Subcutaneous adipose tissue (tissue), 4 donors: ENCODE results near the gene CORO2B. TPM values are rescaled to one million over a fixed set of nuclear protein-coding genes. Genes with fewer than 3 reads are reported as not detected.

Source experiments
- total RNA-seq, 4 donors: library from RNA; depleted of rRNA; stranded (reverse); fragments of >200 nt; gene quantifications; one replicate each; pipeline ENCODE4 v1.1.0, GENCODE V29; 2016
- TF ChIP-seq, protein P1 (sequence below): fragments of 450-650 bp; IDR thresholded peaks from one replicate; pipeline ENCODE4 v1.5.1; 2016; ENCODE audit warnings: low read depth, mild to moderate bottlenecking, control low read depth, antibody characterized with exemption, moderate library complexity

Gene CORO2B
- total RNA-seq, 4 donors from 2014 or later: 5.4 to 15.3 (median 9.7) TPM

DNA sequence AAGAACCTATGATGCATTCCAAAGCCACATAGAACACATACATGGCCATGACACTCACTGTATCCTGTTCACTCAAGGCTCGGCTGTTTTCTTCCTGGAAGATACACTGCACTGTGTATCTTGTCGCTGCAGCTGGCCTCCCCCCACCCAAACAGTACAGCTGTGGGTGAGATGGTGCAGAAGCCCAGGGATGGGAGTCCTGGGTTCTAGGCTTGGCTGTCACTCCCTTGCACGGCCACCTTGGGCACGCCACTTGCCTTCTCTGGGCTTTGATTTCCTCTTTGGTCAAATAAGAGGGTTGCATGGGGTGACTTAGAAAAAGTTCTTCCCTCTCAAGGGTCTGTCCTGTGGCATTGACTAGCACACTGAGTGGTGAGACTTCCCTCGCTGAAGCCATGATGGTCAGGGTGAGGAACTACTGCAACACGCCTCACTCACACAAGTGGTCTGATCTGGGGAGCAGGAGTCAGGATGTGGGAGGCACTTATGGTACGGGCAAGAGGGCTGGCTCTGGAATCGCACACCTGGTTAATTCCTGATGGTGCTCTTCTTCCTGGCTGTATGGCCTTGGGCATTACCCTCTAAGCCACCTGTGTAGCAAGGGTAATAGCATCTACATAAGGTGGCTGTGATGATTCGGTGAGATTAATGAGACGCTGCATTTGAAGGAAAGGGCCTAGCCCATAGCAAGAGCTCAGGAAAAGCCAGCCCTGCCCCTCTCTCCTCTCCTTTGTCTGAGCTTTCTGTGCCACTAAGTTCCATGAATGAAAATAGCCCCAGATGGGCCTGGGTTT lies 197.9 kb downstream of the CORO2B start:
- TF ChIP-seq, protein P1, sequence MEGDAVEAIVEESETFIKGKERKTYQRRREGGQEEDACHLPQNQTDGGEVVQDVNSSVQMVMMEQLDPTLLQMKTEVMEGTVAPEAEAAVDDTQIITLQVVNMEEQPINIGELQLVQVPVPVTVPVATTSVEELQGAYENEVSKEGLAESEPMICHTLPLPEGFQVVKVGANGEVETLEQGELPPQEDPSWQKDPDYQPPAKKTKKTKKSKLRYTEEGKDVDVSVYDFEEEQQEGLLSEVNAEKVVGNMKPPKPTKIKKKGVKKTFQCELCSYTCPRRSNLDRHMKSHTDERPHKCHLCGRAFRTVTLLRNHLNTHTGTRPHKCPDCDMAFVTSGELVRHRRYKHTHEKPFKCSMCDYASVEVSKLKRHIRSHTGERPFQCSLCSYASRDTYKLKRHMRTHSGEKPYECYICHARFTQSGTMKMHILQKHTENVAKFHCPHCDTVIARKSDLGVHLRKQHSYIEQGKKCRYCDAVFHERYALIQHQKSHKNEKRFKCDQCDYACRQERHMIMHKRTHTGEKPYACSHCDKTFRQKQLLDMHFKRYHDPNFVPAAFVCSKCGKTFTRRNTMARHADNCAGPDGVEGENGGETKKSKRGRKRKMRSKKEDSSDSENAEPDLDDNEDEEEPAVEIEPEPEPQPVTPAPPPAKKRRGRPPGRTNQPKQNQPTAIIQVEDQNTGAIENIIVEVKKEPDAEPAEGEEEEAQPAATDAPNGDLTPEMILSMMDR: no peak

Other genes with a start within 250 kb of the CORO2B start
- gene ITGA11, start 146.8 kb upstream of the CORO2B start, total RNA-seq: 1 to 10 TPM; 2.5 to 8.4 (median 5.6) TPM
- gene ANP32A, start 241.9 kb downstream of the CORO2B start, total RNA-seq: 10 to 100 TPM; 55.9 to 88.2 (median 66.2) TPM